ENCODE results near the gene PRAMEF13. TPM values are rescaled to one million over a fixed set of nuclear protein-coding genes. Genes with fewer than 3 reads are reported as not detected.
"Not testable (repeated sequence)": the region's sequence is repeated elsewhere in the genome, so short reads cannot be mapped to it uniquely, and the experiment has no call there.

Gene PRAMEF13
- total and polyA plus RNA-seq, 5 donors from 2014 or later = not detected

DNA sequence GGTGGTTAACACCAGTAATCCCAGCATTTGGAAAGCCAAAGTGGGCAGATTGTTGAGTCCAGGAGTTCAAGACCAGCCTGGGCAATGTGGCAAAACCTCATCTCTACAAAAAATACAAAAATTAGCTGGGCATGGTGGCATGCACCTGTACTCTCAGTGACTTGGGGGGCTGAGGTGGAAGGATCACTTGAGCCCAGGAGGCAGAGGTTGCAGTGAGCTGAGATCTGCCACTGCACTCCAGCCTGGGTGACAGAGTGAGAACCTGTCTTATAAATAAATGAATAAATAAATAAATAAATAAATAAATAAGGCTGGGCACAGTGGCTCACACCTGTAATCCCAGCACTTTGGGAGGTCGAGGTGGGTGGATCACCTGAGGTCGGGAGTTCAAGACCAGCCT lies 30.8 kb upstream of the PRAMEF13 start:
- not testable (repeated sequence) for H3K4me3 ChIP-seq (ENCODE audit: low read depth, low read length); H3K4me1 Mint-ChIP-seq; H3K27me3 Mint-ChIP-seq; H3K27me3 ChIP-seq (ENCODE audit: control insufficient read depth, insufficient read depth, low read length); H3K4me1 ChIP-seq (ENCODE audit: control insufficient read depth, insufficient read depth, low read length, poor library complexity, severe bottlenecking); H3K27ac ChIP-seq (ENCODE audit: insufficient read depth, low read length, poor library complexity, severe bottlenecking); DNase-seq; H3K36me3 ChIP-seq (ENCODE audit: control insufficient read depth, insufficient read depth, low read length); H3K9me3 ChIP-seq (ENCODE audit: control insufficient read depth in 2 of 2, low read length in 2 of 2); H3K36me3 Mint-ChIP-seq; H3K9me3 Mint-ChIP-seq; H3K4me3 Mint-ChIP-seq; ATAC-seq (ENCODE audit: low read depth in 2 of 2); H3K27ac Mint-ChIP-seq

DNA sequence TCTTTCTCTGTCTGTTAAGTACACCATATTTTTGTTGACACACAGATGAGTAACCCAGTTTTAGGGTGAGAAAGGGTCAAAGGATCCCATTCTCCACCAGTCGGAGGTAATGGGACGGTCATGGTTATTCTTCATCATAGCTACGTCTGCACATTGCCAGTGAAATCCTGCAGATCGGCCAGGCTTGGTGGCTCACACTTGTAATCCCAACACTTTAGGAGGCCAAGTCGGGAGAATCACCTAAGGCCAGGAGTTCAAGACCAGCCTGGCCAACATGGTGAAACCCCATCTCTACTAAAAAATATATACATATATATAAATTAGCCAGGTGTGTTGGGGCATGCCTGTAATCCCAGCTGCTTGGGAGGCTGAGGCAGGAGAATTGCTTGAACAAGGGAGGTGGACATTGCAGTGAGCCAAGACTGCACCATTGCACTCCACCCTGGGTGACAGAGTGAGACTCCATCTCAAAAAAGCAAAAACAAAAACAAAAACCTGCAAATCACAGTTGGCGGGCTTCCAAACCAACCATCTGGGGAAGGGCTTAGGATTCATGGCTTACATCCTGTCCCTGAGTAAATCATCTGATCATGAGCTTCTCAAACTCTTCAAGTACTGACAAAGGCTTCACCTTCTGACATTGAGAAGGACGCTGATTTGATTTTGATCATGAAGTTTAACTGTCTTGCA lies 30.0 kb upstream of the PRAMEF13 start:
- not testable (repeated sequence) for H3K27me3 Mint-ChIP-seq; H3K4me1 Mint-ChIP-seq; H3K9me3 ChIP-seq (ENCODE audit: control insufficient read depth in 2 of 2, low read length in 2 of 2); H3K4me1 ChIP-seq (ENCODE audit: control insufficient read depth, insufficient read depth, low read length, poor library complexity, severe bottlenecking); H3K27ac ChIP-seq (ENCODE audit: insufficient read depth, low read length, poor library complexity, severe bottlenecking); H3K4me3 Mint-ChIP-seq; H3K27me3 ChIP-seq (ENCODE audit: control insufficient read depth, insufficient read depth, low read length); ATAC-seq (ENCODE audit: low read depth in 2 of 2); H3K4me3 ChIP-seq (ENCODE audit: low read depth, low read length); H3K27ac Mint-ChIP-seq; H3K9me3 Mint-ChIP-seq; H3K36me3 ChIP-seq (ENCODE audit: control insufficient read depth, insufficient read depth, low read length); DNase-seq; H3K36me3 Mint-ChIP-seq

DNA sequence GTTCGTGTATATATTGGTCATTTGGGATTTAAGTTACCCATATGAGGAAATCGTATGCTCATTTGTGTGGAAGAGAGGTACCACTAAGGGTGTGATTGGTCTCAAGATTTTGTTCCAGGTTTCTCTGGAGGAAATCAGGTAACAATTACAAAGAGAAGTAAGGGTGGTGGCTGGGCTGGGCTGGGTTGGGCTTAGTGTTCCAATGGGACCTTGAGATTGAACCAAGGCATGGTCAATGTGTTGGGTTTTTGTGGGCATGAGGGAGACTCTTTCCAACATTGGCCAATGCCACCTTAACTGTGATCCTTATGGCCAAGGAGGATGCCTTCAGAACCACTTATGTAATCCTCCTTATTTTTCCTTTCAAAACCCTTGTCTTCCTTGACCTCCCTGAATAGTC lies 29.4 kb upstream of the PRAMEF13 start:
- H3K9me3 ChIP-seq (ENCODE audit: control insufficient read depth in 2 of 2, low read length in 2 of 2); H3K36me3 ChIP-seq (ENCODE audit: control insufficient read depth, insufficient read depth, low read length); DNase-seq; H3K9me3 Mint-ChIP-seq; H3K4me3 Mint-ChIP-seq; ATAC-seq (ENCODE audit: low read depth in 2 of 2); H3K27ac Mint-ChIP-seq; H3K4me3 ChIP-seq (ENCODE audit: low read depth, low read length); H3K27ac ChIP-seq (ENCODE audit: insufficient read depth, low read length, poor library complexity, severe bottlenecking); H3K27me3 ChIP-seq (ENCODE audit: control insufficient read depth, insufficient read depth, low read length); H3K4me1 ChIP-seq (ENCODE audit: control insufficient read depth, insufficient read depth, low read length, poor library complexity, severe bottlenecking); H3K27me3 Mint-ChIP-seq; H3K4me1 Mint-ChIP-seq; H3K36me3 Mint-ChIP-seq: not testable (repeated sequence)

DNA sequence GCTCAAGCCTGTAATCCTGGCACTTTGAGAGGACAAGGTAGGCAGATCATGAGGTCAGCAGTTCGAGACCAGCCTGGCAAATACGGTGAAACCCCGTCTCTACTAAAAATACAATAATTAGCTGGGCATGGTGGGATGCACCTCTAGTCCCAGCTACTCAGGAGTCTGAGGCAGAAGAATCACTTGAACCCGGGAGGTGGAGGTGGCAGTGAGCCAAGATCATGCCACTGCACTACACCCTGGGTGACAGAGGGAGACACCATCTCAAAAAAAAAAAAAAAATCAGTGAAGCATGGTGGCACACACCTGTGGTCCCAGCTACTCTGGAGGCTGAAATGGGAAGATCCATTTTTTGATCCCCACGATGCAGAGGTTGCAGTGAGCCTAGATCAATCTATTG lies 28.9 kb upstream of the PRAMEF13 start:
- not testable (repeated sequence) for H3K36me3 Mint-ChIP-seq; H3K27me3 ChIP-seq (ENCODE audit: control insufficient read depth, insufficient read depth, low read length); H3K36me3 ChIP-seq (ENCODE audit: control insufficient read depth, insufficient read depth, low read length); H3K4me3 Mint-ChIP-seq; H3K9me3 Mint-ChIP-seq; H3K27me3 Mint-ChIP-seq; ATAC-seq (ENCODE audit: low read depth in 2 of 2); H3K4me1 ChIP-seq (ENCODE audit: control insufficient read depth, insufficient read depth, low read length, poor library complexity, severe bottlenecking); DNase-seq; H3K4me1 Mint-ChIP-seq; H3K27ac ChIP-seq (ENCODE audit: insufficient read depth, low read length, poor library complexity, severe bottlenecking); H3K9me3 ChIP-seq (ENCODE audit: control insufficient read depth in 2 of 2, low read length in 2 of 2); H3K4me3 ChIP-seq (ENCODE audit: low read depth, low read length); H3K27ac Mint-ChIP-seq

DNA sequence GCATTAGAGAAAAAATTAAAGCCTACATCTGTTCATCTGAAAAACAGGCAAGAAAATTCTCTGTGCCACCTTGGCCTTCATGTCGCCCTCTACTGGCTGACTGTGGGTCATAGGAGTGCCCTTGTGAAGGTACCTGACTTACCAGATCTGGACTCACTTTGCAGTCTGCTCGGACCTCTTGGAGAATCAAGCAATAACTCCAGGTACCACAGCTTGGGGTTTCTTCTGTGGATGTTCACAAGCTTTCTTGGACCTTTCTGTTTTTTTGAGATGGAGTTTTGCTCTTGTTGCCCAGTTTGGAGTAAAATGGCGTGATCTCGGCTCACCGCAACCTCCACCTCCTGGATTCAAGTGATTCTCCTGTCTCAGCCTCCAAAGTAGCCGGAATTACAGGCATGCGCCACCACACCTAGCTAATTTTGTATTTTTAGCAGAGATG lies 27.2 kb upstream of the PRAMEF13 start:
- Histone ChIP-seq H3K27me3 (ENCODE audit: control insufficient read depth, insufficient read depth, low read length) (peaks cover 2% of the 10 kb centered on the region), H3K36me3 (ENCODE audit: control insufficient read depth, insufficient read depth, low read length) (no peaks in the 10 kb centered on the region), H3K27ac (ENCODE audit: insufficient read depth, low read length, poor library complexity, severe bottlenecking) (no peak overlapping the region), H3K9me3 (ENCODE audit: control insufficient read depth in 2 of 2, low read length in 2 of 2) (no peaks in the 10 kb centered on the region), H3K4me3 (ENCODE audit: low read depth, low read length) (no peak overlapping the region), H3K4me1 (ENCODE audit: control insufficient read depth, insufficient read depth, low read length, poor library complexity, severe bottlenecking) (no peaks in the 10 kb centered on the region)
- H3K27ac Mint-ChIP-seq = no peak overlapping the region
- H3K27me3 Mint-ChIP-seq = peaks cover 8% of the 10 kb centered on the region
- ATAC-seq (ENCODE audit: low read depth in 2 of 2) (no peak), DNase-seq (peak in 2 of 3 donors; percentile 6 to 20)
- H3K4me1 Mint-ChIP-seq = no peaks in the 10 kb centered on the region
- no peaks in the 10 kb centered on the region for H3K36me3 Mint-ChIP-seq
- H3K9me3 Mint-ChIP-seq = peaks cover 0 to 2% (median 0%) of the 10 kb centered on the region in 7 donors
- no peak overlapping the region for H3K4me3 Mint-ChIP-seq

DNA sequence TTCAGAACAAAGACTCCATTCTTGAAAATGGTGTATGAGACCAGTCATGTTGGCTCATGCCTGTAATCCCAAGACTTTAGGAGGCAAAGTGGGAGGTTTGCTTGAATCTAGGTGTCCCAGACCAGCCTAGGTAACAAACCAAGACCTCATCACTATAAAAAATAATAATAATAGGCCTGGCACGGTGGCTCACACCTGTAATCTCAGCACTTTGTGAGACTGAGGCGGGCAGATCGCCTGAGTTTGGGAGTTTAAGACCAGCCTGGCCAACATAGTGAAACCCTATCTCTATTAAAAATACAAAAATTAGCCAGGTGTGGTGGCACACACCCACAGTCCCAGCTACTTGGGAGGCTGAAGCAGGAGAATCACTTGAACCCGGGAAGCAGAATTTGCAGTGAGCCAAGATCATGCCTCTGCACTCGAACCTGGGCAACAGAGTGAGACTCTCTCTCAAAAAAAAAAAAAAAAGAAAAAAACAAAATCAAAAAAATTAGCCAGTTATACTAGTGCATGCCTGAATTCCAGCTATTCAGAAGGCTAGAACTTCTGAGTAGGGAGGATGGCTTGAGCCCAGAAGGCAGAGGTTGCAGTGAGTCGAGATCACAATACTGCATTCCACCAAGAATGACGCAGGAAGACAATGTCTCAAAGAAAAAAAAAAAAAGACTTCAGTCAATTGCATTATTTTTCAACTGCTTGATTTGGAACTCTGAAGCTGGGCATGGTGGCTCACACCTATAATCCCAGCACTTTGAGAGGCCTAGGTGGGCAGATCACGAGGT lies 26.3 kb upstream of the PRAMEF13 start:
- ATAC-seq (ENCODE audit: low read depth in 2 of 2); H3K27me3 Mint-ChIP-seq; H3K9me3 ChIP-seq (ENCODE audit: control insufficient read depth in 2 of 2, low read length in 2 of 2); H3K4me3 Mint-ChIP-seq; H3K9me3 Mint-ChIP-seq; H3K27ac Mint-ChIP-seq; DNase-seq; H3K4me1 Mint-ChIP-seq; H3K27me3 ChIP-seq (ENCODE audit: control insufficient read depth, insufficient read depth, low read length); H3K36me3 ChIP-seq (ENCODE audit: control insufficient read depth, insufficient read depth, low read length); H3K4me1 ChIP-seq (ENCODE audit: control insufficient read depth, insufficient read depth, low read length, poor library complexity, severe bottlenecking); H3K27ac ChIP-seq (ENCODE audit: insufficient read depth, low read length, poor library complexity, severe bottlenecking); H3K4me3 ChIP-seq (ENCODE audit: low read depth, low read length); H3K36me3 Mint-ChIP-seq: not testable (repeated sequence)

DNA sequence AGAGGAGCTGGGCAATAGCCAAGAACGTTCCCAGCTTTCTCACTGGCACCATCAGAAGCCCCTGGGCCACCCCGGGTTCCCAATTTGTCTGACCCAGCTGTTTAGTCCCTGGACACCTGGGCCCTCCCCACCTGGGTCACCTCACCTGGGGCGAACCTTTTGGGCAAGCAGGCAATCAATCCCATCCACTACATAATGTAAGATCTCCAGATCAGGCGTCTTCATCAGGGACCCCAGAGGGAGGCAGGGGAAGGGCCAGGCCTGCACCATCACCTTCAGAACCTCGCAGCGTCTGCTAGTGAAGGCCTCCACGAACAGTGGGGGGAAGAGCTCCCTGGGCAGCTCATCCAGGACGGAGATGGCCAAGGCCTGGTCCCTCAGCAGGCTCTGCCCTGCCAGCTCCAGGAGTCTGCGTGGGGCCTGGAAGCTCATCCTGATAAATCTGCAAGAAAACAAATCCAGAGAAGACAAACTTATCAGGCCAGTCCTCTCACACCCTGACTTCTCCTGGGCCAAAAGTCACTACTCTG lies 24.5 kb upstream of the PRAMEF13 start, which contains the start of gene PRAMEF18:
TSS of gene PRAMEF18 (minus strand) at position 480 of the 530 bp plus-strand sequence. CDS start at position 432, 48 bp downstream.
- H3K4me3 ChIP-seq (ENCODE audit: low read depth, low read length); ATAC-seq (ENCODE audit: low read depth in 2 of 2); H3K9me3 ChIP-seq (ENCODE audit: control insufficient read depth in 2 of 2, low read length in 2 of 2); DNase-seq; H3K36me3 Mint-ChIP-seq; H3K4me1 Mint-ChIP-seq; H3K36me3 ChIP-seq (ENCODE audit: control insufficient read depth, insufficient read depth, low read length); H3K4me1 ChIP-seq (ENCODE audit: control insufficient read depth, insufficient read depth, low read length, poor library complexity, severe bottlenecking); H3K27me3 Mint-ChIP-seq; H3K27ac ChIP-seq (ENCODE audit: insufficient read depth, low read length, poor library complexity, severe bottlenecking); H3K27me3 ChIP-seq (ENCODE audit: control insufficient read depth, insufficient read depth, low read length); H3K4me3 Mint-ChIP-seq; H3K9me3 Mint-ChIP-seq: not testable (repeated sequence)
- H3K27ac Mint-ChIP-seq = peak within 1 kb of the TSS in 1 of 3 donors; percentile 89

Data from CD4-positive, CD25-positive, alpha-beta regulatory T cell (primary cell).